Measurements from ENCODE around the gene AIF1L. TPM values are rescaled to one million over a fixed set of nuclear protein-coding genes. Genes with fewer than 3 reads are reported as not detected.

AIF1L gene
- total and polyA plus RNA-seq, 2 of the 4 experiments (the other 2 are of a cell fraction): 0.18 to 0.19 TPM

DNA sequence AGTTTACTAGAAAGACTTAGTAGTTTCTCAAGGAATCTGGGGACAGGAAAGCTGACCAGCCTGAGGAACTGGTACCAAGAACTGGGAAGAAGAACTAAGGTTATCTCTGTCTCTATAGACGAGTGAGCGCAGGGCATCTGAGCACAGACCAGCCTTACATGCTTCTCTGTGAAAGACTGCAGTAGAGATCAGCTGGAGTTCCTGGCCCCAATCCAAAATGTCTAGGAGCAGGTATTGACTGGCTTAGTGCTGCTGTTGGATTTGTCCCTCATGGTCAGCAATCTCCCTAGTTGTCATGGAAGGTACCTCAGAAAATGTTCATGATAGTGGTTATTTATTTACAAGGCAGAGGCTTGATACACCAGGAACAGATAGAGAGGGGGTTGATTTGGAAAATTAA lies 42.3 kb downstream of the AIF1L start:
- no peak overlapping the region for H2AFZ ChIP-seq (replicated peaks; ENCODE audit: low read length, poor library complexity)
- no peak overlapping the region for H3K4ac ChIP-seq (ENCODE audit: low read depth, low read length)
- H3K14ac ChIP-seq (replicated peaks; ENCODE audit: low read depth, low read length): no peak overlapping the region
- in situ Hi-C loops (cut with MboI; ENCODE audit: low sequenced_read_pairs): loop anchor here (10.0 to 25.0 kb wide), 2 partner anchors 326 to 1199 kb away; no protein-coding TSS in a partner anchor
- no peaks in the 10 kb centered on the region for H4K20me1 ChIP-seq (ENCODE audit: insufficient read depth, low read length)
- no peak overlapping the region for H4K5ac ChIP-seq (ENCODE audit: low read depth, low read length)
- no peak overlapping the region for H3K9ac ChIP-seq (ENCODE audit: low read depth, low read length)
- H3K36me3 ChIP-seq (ENCODE audit: control insufficient read depth, insufficient read depth, low read length): peaks cover 54% of the 10 kb centered on the region
- H3K27ac ChIP-seq (ENCODE audit: insufficient read depth, low read length): no peak overlapping the region
- no peak for DNase-seq
- no peak overlapping the region for H4K91ac ChIP-seq (ENCODE audit: insufficient read depth, low read depth, low read length)
- WGBS, 2 experiments (ENCODE audit: extremely low coverage in 2 of 2, insufficient read length in 1 of 2): 100% methylated on average over 2 of the region's 2 CpGs; no CpG with 5 or more reads in 1 of the 2 experiments
- no TSS peak for BruUV-seq (replicated peaks)
- no peak overlapping the region for H2BK20ac ChIP-seq (ENCODE audit: low read depth, low read length)
- peaks cover 0 to 2% of the 10 kb centered on the region in 2 experiments; a peak in 1 of 4 replicates for H3K79me1 ChIP-seq (ENCODE audit: low read depth in 1 of 2, low read length in 2 of 2)
- H3K4me2 ChIP-seq (ENCODE audit: low read depth, low read length): no peak overlapping the region
- no peak overlapping the region for H3K23ac ChIP-seq (ENCODE audit: low read depth, low read length)
- ATAC-seq (ENCODE audit: low read depth): no peak
- dilution Hi-C loops (cut with HindIII; ENCODE audit: low sequenced_read_pairs, unreplicated experiment): no loop called here
- no peak overlapping the region for H2AK5ac ChIP-seq (ENCODE audit: low read depth, low read length)
- no peak overlapping the region for H2BK120ac ChIP-seq (ENCODE audit: low read depth, low read length)
- H2BK5ac ChIP-seq (ENCODE audit: low read depth, low read length, poor library complexity, severe bottlenecking): no peak overlapping the region
- H3K4me3 ChIP-seq (ENCODE audit: insufficient read depth, low read depth, low read length): no peak overlapping the region
- no peak overlapping the region for H4K8ac ChIP-seq (ENCODE audit: low read depth in 2 of 2, low read length in 2 of 2)
- CTCF ChIA-PET: no interaction called here
- TF ChIP-seq MAZ (IDR thresholded peaks at IDR 0.05; ENCODE audit: borderline replicate concordance, low read depth, low read length) (no peak), NFE2L2 (IDR thresholded peaks at IDR 0.05; ENCODE audit: low read depth, low read length) (no peak), USF2 (IDR thresholded peaks at IDR 0.05; ENCODE audit: low read depth, low read length) (no peak), BHLHE40 (IDR thresholded peaks at IDR 0.05; ENCODE audit: low read depth, low read length) (no peak), RFX5 (IDR thresholded peaks at IDR 0.05; ENCODE audit: low read depth, low read length) (no peak), POLR2A (IDR thresholded peaks at IDR 0.05; ENCODE audit: low read depth, low read length) (no peak), MXI1 (IDR thresholded peaks at IDR 0.05; ENCODE audit: borderline replicate concordance, low read depth, low read length) (no peak), FOS (IDR thresholded peaks at IDR 0.05; ENCODE audit: low read depth, low read length) (no peak), CEBPB (IDR thresholded peaks at IDR 0.05; ENCODE audit: low read depth, low read length) (no peak), MAFK (IDR thresholded peaks at IDR 0.05; ENCODE audit: low read depth, low read length) (no peak), ELK1 (IDR thresholded peaks at IDR 0.05; ENCODE audit: borderline replicate concordance, low read depth, low read length) (no peak), RAD21 (IDR thresholded peaks at IDR 0.05; ENCODE audit: low read length) (no peak), SMC3 (IDR thresholded peaks at IDR 0.05; ENCODE audit: low read depth, low read length) (no peak), RCOR1 (IDR thresholded peaks at IDR 0.05; ENCODE audit: insufficient replicate concordance, low read length) (no peak)
- intact Hi-C loops (cut with micrococcal nuclease): no loop called here
- H2BK15ac ChIP-seq (ENCODE audit: low read depth, low read length): no peak overlapping the region
- no peaks in the 10 kb centered on the region for H3K4me1 ChIP-seq (ENCODE audit: control insufficient read depth, insufficient read depth, low read length)
- H2AK9ac ChIP-seq (replicated peaks; ENCODE audit: low read depth, low read length, poor library complexity): no peak overlapping the region
- POLR2A ChIA-PET (ENCODE audit: unreplicated experiment): no interaction called here
- H3K27me3 ChIP-seq (ENCODE audit: control insufficient read depth, insufficient read depth, low read length): no peaks in the 10 kb centered on the region
- H3K9me3 ChIP-seq (ENCODE audit: control insufficient read depth, insufficient read depth, low read length): no peaks in the 10 kb centered on the region
- H3K18ac ChIP-seq (ENCODE audit: low read depth, low read length): no peak overlapping the region
- H3K56ac ChIP-seq (ENCODE audit: extremely low read depth, insufficient read depth, low read length): no peak overlapping the region
- H3K9me1 ChIP-seq (ENCODE audit: insufficient read depth, low read length): no peaks in the 10 kb centered on the region

Data from IMR-90 (cell line).